Natural killer cell (primary cell): Measurements from ENCODE around the gene CACNA1S. TPM values are rescaled to one million over a fixed set of nuclear protein-coding genes. Genes with fewer than 3 reads are reported as not detected.
A peak's percentile ranks its signal among the peaks of the same experiment; 100 is the strongest.

ENCODE experiments used
- ATAC-seq, 3 donors: fragments of 150-1000 bp in 2 of 3; fragments of 200-7000 bp in 1 of 3; cut with Tn5 transposase; 1 replicate in 1 of 3; 2 replicates in 2 of 3; pipeline ENCODE4 v1.10.0; 2021; ENCODE audit warnings: mild to moderate bottlenecking in 2 of 3, moderate library complexity in 2 of 3
- DNase-seq, 2 donors: peaks; one replicate each; pipeline versions ENCODE4 v3.0.0 to v3.0.0-alpha.2; 2013 to 2021; ENCODE audit warnings: mixed read lengths in 1 of 2
- H3K27ac ChIP-seq: one replicate; pipeline ENCODE4 v1.5.1; 2013; ENCODE audit warnings: mild to moderate bottlenecking, low read length
- H3K27me3 ChIP-seq: one replicate; pipeline ENCODE4 v1.6.1; 2013; ENCODE audit warnings: low read length; ENCODE audit not compliant: control insufficient read depth, insufficient read depth
- H3K36me3 ChIP-seq: one replicate; pipeline ENCODE4 v1.6.1; 2013; ENCODE audit warnings: low read length; ENCODE audit not compliant: control insufficient read depth, insufficient read depth
- H3K4me1 ChIP-seq: one replicate; pipeline ENCODE4 v1.6.1; 2013; ENCODE audit warnings: low read length; ENCODE audit not compliant: control insufficient read depth, insufficient read depth
- H3K4me3 ChIP-seq: one replicate; pipeline ENCODE4 v1.5.1; 2013; ENCODE audit warnings: low read length
- H3K9me3 ChIP-seq: one replicate; pipeline ENCODE4 v1.6.1; 2013; ENCODE audit warnings: low read length; ENCODE audit not compliant: control insufficient read depth, insufficient read depth
- H3K27ac Mint-ChIP-seq, 2 donors: one replicate each; pipeline ENCODE4 v1.8.0; 2022; ENCODE audit warnings: mild to moderate bottlenecking in 2 of 2, mixed read lengths in 2 of 2, moderate library complexity in 1 of 2
- H3K27me3 Mint-ChIP-seq, 2 donors: one replicate each; pipeline ENCODE4 v1.8.0; 2022; ENCODE audit warnings: low read depth in 2 of 2, mixed read lengths in 2 of 2
- H3K36me3 Mint-ChIP-seq: one replicate; pipeline ENCODE4 v1.8.0; 2022; ENCODE audit warnings: mixed read lengths
- H3K4me1 Mint-ChIP-seq, 2 donors: one replicate each; pipeline ENCODE4 v1.8.0; 2022; ENCODE audit warnings: mixed read lengths in 2 of 2
- H3K4me3 Mint-ChIP-seq: one replicate; pipeline ENCODE4 v1.8.0; 2022; ENCODE audit warnings: mild to moderate bottlenecking, moderate library complexity, mixed read lengths
- H3K9me3 Mint-ChIP-seq, 2 donors: one replicate each; pipeline ENCODE4 v1.8.0; 2022; ENCODE audit warnings: mixed read lengths in 2 of 2
- WGBS: methylation state at CpG from one replicate; pipeline ENCODE4 v1.1.7; 2013; ENCODE audit warnings: missing lambda C conversion rate; ENCODE audit not compliant: insufficient coverage; 5-methylcytosine and 5-hydroxymethylcytosine counted together
- intact Hi-C: fragments of 100-400 bp; cut with micrococcal nuclease; formaldehyde crosslinking; loops from one replicate; pipeline ENCODE4 v1.14.2; 2022
- total RNA-seq, 4 donors: library from RNA; stranded (reverse); fragments of 120-200 nt in 1 of 4; gene quantifications; one replicate each; pipeline versions ENCODE4 v1.2.3 to v1.2.4, GENCODE V29; 2013 to 2022
- TF ChIP-seq, protein P1 (sequence below): fragments of 200-600 bp; IDR thresholded peaks from one replicate; pipeline ENCODE4 v1.8.0; 2022; ENCODE audit warnings: antibody characterized with exemption

The CACNA1S gene
- total RNA-seq, 3 donors from 2014 or later (not counting 1 experiment from before 2014, with no cell fraction given): not detected

GRCh38 chr1:201002510-201002909 lies 109.7 kb downstream of the CACNA1S start:
- no peaks in the 10 kb centered on the region for H3K4me1 ChIP-seq
- no peaks in the 10 kb centered on the region for H3K9me3 ChIP-seq
- H3K9me3 Mint-ChIP-seq: no peaks in the 10 kb centered on the region
- WGBS: 86% methylated on average over 1 of the region's 1 CpG
- DNase-seq (no peak), ATAC-seq (no peak)
- no peak overlapping the region for H3K27ac ChIP-seq
- intact Hi-C loops: no loop called here
- peaks cover 81% of the 10 kb centered on the region for H3K36me3 ChIP-seq
- H3K4me1 Mint-ChIP-seq: peaks cover 4 to 5% of the 10 kb centered on the region in 2 donors
- H3K27ac Mint-ChIP-seq: peak overlapping the region in 1 of 2 donors; percentile 66
- no peak overlapping the region for H3K4me3 ChIP-seq
- H3K36me3 Mint-ChIP-seq: peaks cover 6% of the 10 kb centered on the region
- no peaks in the 10 kb centered on the region for H3K27me3 Mint-ChIP-seq
- no peaks in the 10 kb centered on the region for H3K27me3 ChIP-seq
- no peak overlapping the region for H3K4me3 Mint-ChIP-seq
- TF ChIP-seq, protein P1, sequence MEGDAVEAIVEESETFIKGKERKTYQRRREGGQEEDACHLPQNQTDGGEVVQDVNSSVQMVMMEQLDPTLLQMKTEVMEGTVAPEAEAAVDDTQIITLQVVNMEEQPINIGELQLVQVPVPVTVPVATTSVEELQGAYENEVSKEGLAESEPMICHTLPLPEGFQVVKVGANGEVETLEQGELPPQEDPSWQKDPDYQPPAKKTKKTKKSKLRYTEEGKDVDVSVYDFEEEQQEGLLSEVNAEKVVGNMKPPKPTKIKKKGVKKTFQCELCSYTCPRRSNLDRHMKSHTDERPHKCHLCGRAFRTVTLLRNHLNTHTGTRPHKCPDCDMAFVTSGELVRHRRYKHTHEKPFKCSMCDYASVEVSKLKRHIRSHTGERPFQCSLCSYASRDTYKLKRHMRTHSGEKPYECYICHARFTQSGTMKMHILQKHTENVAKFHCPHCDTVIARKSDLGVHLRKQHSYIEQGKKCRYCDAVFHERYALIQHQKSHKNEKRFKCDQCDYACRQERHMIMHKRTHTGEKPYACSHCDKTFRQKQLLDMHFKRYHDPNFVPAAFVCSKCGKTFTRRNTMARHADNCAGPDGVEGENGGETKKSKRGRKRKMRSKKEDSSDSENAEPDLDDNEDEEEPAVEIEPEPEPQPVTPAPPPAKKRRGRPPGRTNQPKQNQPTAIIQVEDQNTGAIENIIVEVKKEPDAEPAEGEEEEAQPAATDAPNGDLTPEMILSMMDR: no peak

GRCh38 chr1:201001962-201002361 lies 110.3 kb downstream of the CACNA1S start:
- H3K4me1 ChIP-seq: no peaks in the 10 kb centered on the region
- ATAC-seq: no peak
- WGBS: 96% methylated on average over 11 of the region's 11 CpGs

GRCh38 chr1:201000391-201000790 lies 111.8 kb downstream of the CACNA1S start:
- Mint-ChIP-seq H3K4me1 (peaks cover 0 to 16% of the 10 kb centered on the region in 2 donors), H3K9me3 (no peaks in the 10 kb centered on the region), H3K4me3 (no peak overlapping the region), H3K27ac (no peak overlapping the region), H3K36me3 (peaks cover 18% of the 10 kb centered on the region), H3K27me3 (no peaks in the 10 kb centered on the region)
- ATAC-seq (no peak), DNase-seq (no peak)
- WGBS: 94% methylated on average over 25 of the region's 25 CpGs
- no peaks in the 10 kb centered on the region for H3K4me1 ChIP-seq
- no peaks in the 10 kb centered on the region for H3K27me3 ChIP-seq
- H3K9me3 ChIP-seq: no peaks in the 10 kb centered on the region
- TF ChIP-seq, protein P1: no peak
- H3K36me3 ChIP-seq: peaks cover 88% of the 10 kb centered on the region
- no peak overlapping the region for H3K27ac ChIP-seq
- intact Hi-C loops: no loop called here
- H3K4me3 ChIP-seq: no peak overlapping the region

More at GRCh38 chr1:201001962-201002361, 110.3 kb downstream of the CACNA1S start:
- H3K36me3 ChIP-seq: peaks cover 85% of the 10 kb centered on the region
- no peaks in the 10 kb centered on the region for H3K27me3 ChIP-seq
- intact Hi-C loops: no loop called here
- Mint-ChIP-seq H3K27ac (peak overlapping the region in 1 of 2 donors; percentile 66), H3K27me3 (no peaks in the 10 kb centered on the region), H3K9me3 (no peaks in the 10 kb centered on the region), H3K36me3 (peaks cover 7% of the 10 kb centered on the region), H3K4me3 (no peak overlapping the region), H3K4me1 (peaks cover 5 to 6% of the 10 kb centered on the region in 2 donors)
- no peaks in the 10 kb centered on the region for H3K9me3 ChIP-seq
- TF ChIP-seq, protein P1: no peak
- H3K27ac ChIP-seq: no peak overlapping the region
- H3K4me3 ChIP-seq: no peak overlapping the region
- DNase-seq: no peak

- TF ChIP-seq, protein P1: no peak
- Histone ChIP-seq H3K4me1 (no peaks in the 10 kb centered on the region), H3K27me3 (no peaks in the 10 kb centered on the region), H3K36me3 (peaks cover 88% of the 10 kb centered on the region), H3K9me3 (no peaks in the 10 kb centered on the region), H3K4me3 (no peak overlapping the region), H3K27ac (no peak overlapping the region)
- Mint-ChIP-seq H3K4me1 (peaks cover 0 to 16% of the 10 kb centered on the region in 2 donors), H3K9me3 (no peaks in the 10 kb centered on the region), H3K4me3 (no peak overlapping the region), H3K27me3 (no peaks in the 10 kb centered on the region), H3K36me3 (peaks cover 18% of the 10 kb centered on the region), H3K27ac (peak overlapping the region in 1 of 2 donors; percentile 57)
- over 99% methylated on average over 13 of the region's 14 CpGs for WGBS
- ATAC-seq (no peak), DNase-seq (no peak)
- intact Hi-C loops: no loop called here
These were observed 112.6 kb downstream of the CACNA1S start for GRCh38 chr1:200999667-201000066.
